ENCODE data around the gene BTBD9.

- TF ChIP-seq POLR2A (IDR thresholded peaks at IDR 0.05) (no peak), CTCF (IDR thresholded peaks at IDR 0.05) (no peak)
Observed at GRCh38 chr6:38528196-38528965, 111.3 kb downstream of the BTBD9 start.

Data from lower leg skin (tissue), 3 donors.